ENCODE data around the gene C4orf50. TPM values are rescaled to one million over a fixed set of nuclear protein-coding genes. Genes with fewer than 3 reads are reported as not detected.

C4orf50 gene
- total and polyA plus RNA-seq, 2 of the 8 experiments (the other 6 are each of a cell fraction or from before 2014, with no cell fraction given), result 0.08 to 0.22 TPM

- H3K14ac ChIP-seq (ENCODE audit: insufficient read length), result no peak overlapping the region
- no peak for FAIRE-seq
- H4K20me1 ChIP-seq (replicated peaks in 1 of 2; ENCODE audit: control insufficient read depth in 1 of 2, insufficient read depth in 2 of 2, low read length in 2 of 2), result peaks cover 31 to 41% of the 10 kb centered on the region in 2 experiments
- no peak overlapping the region for H2AFZ ChIP-seq (ENCODE audit: low read length)
- no peak overlapping the region for H3K23ac ChIP-seq (ENCODE audit: insufficient read length)
- no peaks in the 10 kb centered on the region for H3K9me3 ChIP-seq (ENCODE audit: insufficient read depth in 2 of 2, low read depth in 1 of 2, low read length in 1 of 2)
- CTCF ChIA-PET (ENCODE audit: partially characterized antibody), result interaction anchor here (0.9 to 1.7 kb wide), 4 partner anchors 13 to 24 kb away, joined by 3 to 4 read pairs (median 4); no protein-coding TSS in a partner anchor
- peak overlapping the region; percentile 65; the same call in 1 of the 2 replicates for H2BK15ac ChIP-seq (ENCODE audit: low read length)
- H2BK5ac ChIP-seq (ENCODE audit: low read depth, low read length), result peak overlapping the region; percentile 58; the same call in 1 of the 2 replicates
- POLR2A ChIA-PET (ENCODE audit: partially characterized antibody), result interaction anchor here (1.0 to 1.9 kb wide), 3 partner anchors 8 to 15 kb away, joined by 3 to 5 read pairs (median 3); no protein-coding TSS in a partner anchor
- peak overlapping the region; percentile 7 for H2BK120ac ChIP-seq (replicated peaks; ENCODE audit: low read depth, low read length)
- no peak overlapping the region for H4K5ac ChIP-seq (ENCODE audit: insufficient read length, low read depth, low read length)
- peaks cover 17 to 39% (median 31%) of the 10 kb centered on the region in 4 experiments for H3K4me1 ChIP-seq (replicated peaks in 1 of 4; ENCODE audit: control insufficient read depth in 3 of 4, insufficient read depth in 4 of 4, low read length in 3 of 4)
- no peak for DNase-seq (ENCODE audit: low read depth in 1 of 2, low spot score in 2 of 2)
- H3K4me2 ChIP-seq (ENCODE audit: insufficient read depth in 1 of 2, low read depth in 2 of 2, low read length in 2 of 2), result peak overlapping the region; percentile 73 to 94
- H2BK20ac ChIP-seq (ENCODE audit: low read length), result peak overlapping the region; percentile 29; the same call in 1 of the 2 replicates
- H3K4me3 ChIP-seq (ENCODE audit: extremely low read depth in 1 of 4, insufficient read depth in 2 of 4, low read depth in 3 of 4, low read length in 4 of 4), result peak overlapping the region; percentile 37 to 98 (median 62)
- H3K79me1 ChIP-seq (ENCODE audit: low read depth, low read length), result peaks cover 8% of the 10 kb centered on the region
- peaks cover 8 to 35% of the 10 kb centered on the region in 2 experiments for H3K79me2 ChIP-seq (ENCODE audit: control insufficient read depth in 1 of 2, insufficient read depth in 2 of 2, low read length in 2 of 2)
- H3K9ac ChIP-seq (replicated peaks in 1 of 4; ENCODE audit: extremely low read depth in 1 of 4, low read depth in 3 of 4, low read length in 3 of 4), result peak overlapping the region in 1 of 4 experiments; percentile 54; a peak in 1 of 7 replicates
- H4K91ac ChIP-seq (replicated peaks; ENCODE audit: insufficient read length, low read length), result peak overlapping the region; percentile 57
- H3K23me2 ChIP-seq (ENCODE audit: low read depth, low read length), result peaks cover 26% of the 10 kb centered on the region
- no peak overlapping the region for H4K8ac ChIP-seq (ENCODE audit: extremely low read depth, insufficient read depth, low read length)
- peak overlapping the region; percentile 51; the same call in 1 of the 2 replicates for H3K18ac ChIP-seq (ENCODE audit: extremely low read depth, low read length)
- H3K4ac ChIP-seq (replicated peaks; ENCODE audit: insufficient read length, low read depth, low read length), result peak overlapping the region; percentile 46
- peak overlapping the region; percentile 78; the same call in 1 of the 2 replicates for H2AK5ac ChIP-seq (ENCODE audit: low read depth, low read length)
- no peaks in the 10 kb centered on the region for H3K36me3 ChIP-seq (ENCODE audit: control insufficient read depth in 2 of 4, insufficient read depth in 4 of 4, low read length in 3 of 4)
- H3K27ac ChIP-seq (ENCODE audit: low read depth, low read length), result no peak overlapping the region
- peaks cover 25 to 45% (median 43%) of the 10 kb centered on the region in 4 experiments for H3K27me3 ChIP-seq (replicated peaks in 1 of 4; ENCODE audit: control insufficient read depth in 3 of 4, extremely low read depth in 1 of 4, insufficient read depth in 3 of 4, low read length in 3 of 4)
- 49% methylated on average over 8 of the region's 8 CpGs; no CpG with 5 or more reads in 1 of the 2 experiments for WGBS, 2 experiments (ENCODE audit: extremely low coverage in 1 of 2, insufficient coverage in 1 of 2, insufficient read length in 1 of 2, insufficient replicate concordance in 2 of 2, low coverage in 1 of 2, low lambda C conversion rate in 2 of 2, missing lambda C conversion rate in 1 of 2)
- H2BK12ac ChIP-seq (ENCODE audit: low read depth, low read length), result peak overlapping the region; percentile 88; the same call in 1 of the 2 replicates
- no peak overlapping the region for H3K56ac ChIP-seq (replicated peaks; ENCODE audit: insufficient read length, low read depth, low read length)
- TF ChIP-seq MAFK (IDR thresholded peaks at IDR 0.05; ENCODE audit: low read depth, low read length), result no peak
- no peak for TF ChIP-seq SRF (IDR thresholded peaks at IDR 0.05; ENCODE audit: low read depth, low read length)
- TF ChIP-seq, protein P1, sequence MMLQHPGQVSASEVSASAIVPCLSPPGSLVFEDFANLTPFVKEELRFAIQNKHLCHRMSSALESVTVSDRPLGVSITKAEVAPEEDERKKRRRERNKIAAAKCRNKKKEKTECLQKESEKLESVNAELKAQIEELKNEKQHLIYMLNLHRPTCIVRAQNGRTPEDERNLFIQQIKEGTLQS (IDR thresholded peaks at IDR 0.05; ENCODE audit: insufficient read depth, low read depth, low read length), result no peak
- TF ChIP-seq E2F6 (IDR thresholded peaks at IDR 0.05), result no peak
- no peak for TF ChIP-seq RNF2 (IDR thresholded peaks at IDR 0.05; ENCODE audit: borderline replicate concordance, low read depth, low read length, missing control alignments, poor library complexity, severe bottlenecking)
- no peak for TF ChIP-seq USF2 (IDR thresholded peaks at IDR 0.05; ENCODE audit: low read length)
- no peak for TF ChIP-seq GABPA (IDR thresholded peaks at IDR 0.05; ENCODE audit: borderline replicate concordance, insufficient read depth, low read length)
- TF ChIP-seq CREB1 (IDR thresholded peaks at IDR 0.05), result no peak
These were observed 129.1 kb downstream of the C4orf50 start for GRCh38 chr4:5889002-5889696.

Data from H1 (cell line).